Activated gamma-delta T cell treated with anti-CD3 and anti-CD28 coated beads, Interleukin-2, amount 50 U/mL, for 16 hours (primary cell): Measurements from ENCODE around the gene PANK2.
"Not testable (repeated sequence)": the region's sequence is repeated elsewhere in the genome, so short reads cannot be mapped to it uniquely, and the experiment has no call there.

Experiments
- DNase-seq: peaks from one replicate; pipeline ENCODE4 v3.0.0-alpha.2; 2020; ENCODE audit warnings: low read depth

PANK2 gene

DNA sequence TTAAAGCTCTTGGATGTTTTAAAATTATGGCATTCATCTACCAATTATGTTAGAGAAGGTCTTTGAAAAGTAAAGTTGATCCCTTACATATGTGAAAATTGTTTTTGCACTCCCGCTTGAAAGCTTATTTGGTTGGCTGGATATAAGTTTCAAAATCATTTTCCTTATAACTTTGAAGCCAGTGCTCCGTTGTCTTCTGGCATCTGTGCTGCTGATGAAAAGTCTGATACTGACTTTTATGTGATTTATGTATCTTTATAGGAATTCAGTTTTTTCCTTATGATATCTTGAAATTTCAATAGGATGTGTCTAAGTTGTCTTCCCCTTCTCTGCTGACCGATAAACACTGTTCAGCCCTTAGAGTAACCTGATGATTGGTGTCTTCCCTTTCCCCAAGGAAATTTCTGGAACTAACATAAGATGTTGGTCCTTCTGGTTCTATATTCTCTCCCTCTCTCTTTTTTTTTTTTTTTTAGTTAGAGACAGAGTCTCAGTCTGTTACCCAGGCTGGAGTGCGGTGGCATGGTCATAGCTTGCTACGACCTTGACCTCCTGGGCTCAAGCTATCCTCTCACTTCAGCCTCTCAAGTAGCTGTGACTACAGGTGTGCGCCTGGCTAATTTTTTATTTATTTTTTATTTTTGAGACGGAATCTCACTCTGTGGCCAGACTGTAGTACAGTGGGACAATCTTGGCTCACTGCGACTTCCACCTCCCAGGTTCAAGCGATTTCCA is 12.7 kb downstream of the PANK2 start:
- no peak for DNase-seq

DNA sequence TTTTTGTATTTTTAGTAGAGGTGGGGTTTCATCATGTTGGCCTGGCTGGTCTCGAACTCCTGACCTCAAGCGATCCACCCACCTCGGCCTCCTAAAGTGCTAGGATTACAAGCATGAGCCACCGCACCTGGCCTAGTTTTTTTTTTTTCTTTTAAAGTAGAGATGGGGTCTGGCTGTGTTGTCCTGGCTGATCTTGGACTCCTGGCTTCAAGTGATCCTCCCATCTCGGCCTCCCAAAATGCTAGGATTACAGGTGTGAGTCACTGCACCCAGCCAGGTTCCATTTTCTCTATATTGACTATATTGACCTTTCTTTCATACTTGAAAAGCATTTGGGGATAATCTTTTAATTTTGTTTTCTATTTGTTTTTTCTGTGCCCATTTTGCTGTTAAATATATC is 13.3 kb downstream of the PANK2 start:
- DNase-seq = no peak

GRCh38 chr20:3904224-3904623 is 15.0 kb downstream of the PANK2 start:
- DNase-seq = no peak

DNA sequence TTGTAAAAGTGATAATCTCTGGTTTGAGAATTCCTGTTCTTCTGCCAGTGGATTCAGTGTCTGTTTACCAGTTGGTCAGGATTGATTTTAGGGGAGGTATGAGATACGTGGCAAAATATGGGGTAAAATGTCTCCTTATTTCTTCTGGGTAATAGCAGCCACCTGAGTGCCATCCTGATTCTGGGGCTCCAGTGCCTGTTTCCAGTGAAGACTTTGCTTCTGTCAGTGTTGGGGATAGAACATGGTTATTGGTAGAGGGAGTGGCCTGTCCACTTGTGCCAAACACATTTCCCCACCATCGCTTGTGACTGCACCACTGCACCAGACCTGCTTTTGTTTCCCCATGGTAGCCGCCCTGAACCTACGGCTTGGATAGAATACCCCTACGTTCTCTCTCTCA is 15.7 kb downstream of the PANK2 start:
- DNase-seq = no peak

DNA sequence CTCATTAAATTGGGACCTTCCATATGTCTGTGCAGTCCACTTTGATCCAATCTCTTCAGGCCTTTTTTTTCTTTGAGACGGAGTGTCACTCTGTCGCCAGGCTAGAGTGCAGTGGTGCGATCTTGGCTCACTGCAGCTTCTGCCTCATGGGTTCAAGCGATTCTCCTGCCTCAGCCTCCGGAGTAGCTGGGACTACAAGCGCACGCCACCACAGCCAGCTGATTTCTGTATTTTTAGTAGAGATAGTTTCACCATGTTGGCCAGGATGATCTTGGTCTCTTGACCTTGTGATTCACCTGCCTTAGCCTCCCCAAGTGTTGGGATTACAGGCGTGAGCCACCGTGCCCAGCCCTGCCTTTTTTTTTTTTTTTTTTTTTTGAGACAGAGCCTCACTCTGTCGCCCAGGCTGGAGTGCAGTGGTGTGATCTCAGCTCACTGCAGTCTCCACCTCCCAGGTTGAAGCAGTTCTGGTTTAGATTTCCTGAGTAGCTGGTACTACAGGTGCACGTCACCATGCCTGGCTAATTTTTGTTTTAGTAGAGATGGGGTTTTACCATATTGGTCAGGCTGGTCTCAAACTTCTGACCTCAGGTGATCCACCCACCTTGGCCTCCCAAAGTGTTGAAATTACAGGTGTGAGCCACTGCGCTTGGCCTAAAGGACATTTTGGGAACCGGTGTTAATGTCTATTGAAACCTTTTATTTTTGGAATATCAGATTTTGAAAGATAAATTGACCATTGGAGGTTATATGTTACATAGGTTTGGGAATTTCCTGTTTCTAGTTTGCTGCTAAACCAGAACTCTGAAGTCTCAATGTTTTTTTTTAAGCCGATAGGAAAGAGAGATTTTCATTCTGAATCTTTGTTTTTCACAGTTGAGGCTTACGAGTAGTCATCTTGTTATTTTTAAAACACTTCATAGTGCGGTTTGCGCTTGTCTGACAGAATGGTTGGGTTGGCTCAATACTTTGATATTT is 17.8 kb downstream of the PANK2 start:
- DNase-seq = not testable (repeated sequence)

DNA sequence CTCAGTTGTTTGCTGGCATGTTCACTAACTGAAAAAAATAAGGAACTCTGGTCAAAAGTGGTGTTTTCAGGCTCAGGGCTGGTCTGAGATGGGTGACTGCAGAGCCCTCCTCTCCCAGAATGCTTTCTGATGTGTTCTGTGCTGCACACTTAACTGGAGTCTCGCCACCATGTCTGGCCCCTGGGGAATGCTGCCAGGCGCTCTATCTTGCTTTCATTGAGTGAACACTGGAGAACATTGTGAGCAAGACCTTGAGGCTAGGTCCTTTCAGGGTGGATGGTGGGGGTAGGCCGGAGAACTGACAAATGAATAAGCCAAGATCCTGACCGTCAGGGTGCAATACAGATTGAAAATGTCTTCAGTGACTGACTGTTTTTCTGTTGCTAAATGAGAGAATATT is 19.5 kb downstream of the PANK2 start:
- no peak for DNase-seq

- no peak for DNase-seq
Observed at GRCh38 chr20:3909952-3910366, 20.8 kb downstream of the PANK2 start.

DNA sequence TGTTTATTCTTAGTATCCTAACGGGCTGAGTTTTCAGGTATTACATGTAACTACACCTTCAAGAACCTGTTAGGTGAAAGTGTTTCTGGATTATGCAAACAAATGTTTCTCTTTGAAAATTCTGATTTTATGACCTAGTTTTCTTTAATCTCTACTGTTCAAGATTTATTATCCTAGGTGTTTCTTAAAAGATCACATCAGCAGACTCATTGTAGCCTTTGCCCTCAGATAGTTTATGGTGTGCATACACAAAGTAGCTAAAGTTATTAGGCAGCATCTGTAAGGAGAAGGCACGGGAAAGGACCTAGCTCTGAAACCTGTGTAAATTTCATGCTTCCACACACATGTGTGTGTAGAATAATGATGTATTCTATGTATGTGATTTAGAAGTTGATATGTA is 21.7 kb downstream of the PANK2 start:
- no peak for DNase-seq

DNA sequence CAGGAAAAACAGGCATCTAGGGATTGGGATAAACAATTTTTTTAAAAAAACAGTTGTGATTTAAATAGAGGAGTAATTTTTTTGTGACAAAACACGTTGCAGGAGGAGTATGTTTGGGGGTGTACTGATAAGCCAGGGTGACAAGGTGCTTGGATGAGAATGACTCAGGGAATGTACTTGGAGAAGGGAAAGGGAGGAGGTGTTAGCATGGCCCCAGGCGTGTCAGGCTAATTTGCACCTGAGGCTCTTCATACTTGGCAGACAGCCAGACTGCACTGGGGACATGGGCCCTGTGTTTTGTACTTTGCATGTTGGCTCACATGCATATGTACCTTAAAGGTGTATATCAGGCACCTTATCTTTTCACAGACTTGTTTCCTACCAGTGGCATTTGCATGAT is 22.8 kb downstream of the PANK2 start:
- DNase-seq = no peak

DNA sequence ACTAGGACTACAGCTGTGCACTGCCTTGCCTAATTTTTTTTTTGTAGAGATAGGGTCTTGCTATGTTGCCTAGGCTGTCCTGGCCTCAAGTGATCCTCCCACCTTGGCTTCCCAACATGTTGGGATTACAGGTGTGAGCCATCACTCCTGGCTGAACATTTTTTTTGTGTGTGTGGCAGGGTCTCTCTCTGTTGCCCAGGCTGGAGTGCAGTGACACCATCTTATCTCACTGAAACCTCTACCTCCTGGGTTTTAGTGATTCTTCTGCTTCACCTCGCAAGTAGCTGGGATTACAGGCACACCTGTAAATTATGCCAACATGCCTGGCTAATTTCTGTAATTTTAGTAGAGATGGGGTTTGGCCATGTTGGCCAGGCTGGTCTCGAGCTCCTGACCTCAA is 25.3 kb downstream of the PANK2 start:
- DNase-seq = no peak

DNA sequence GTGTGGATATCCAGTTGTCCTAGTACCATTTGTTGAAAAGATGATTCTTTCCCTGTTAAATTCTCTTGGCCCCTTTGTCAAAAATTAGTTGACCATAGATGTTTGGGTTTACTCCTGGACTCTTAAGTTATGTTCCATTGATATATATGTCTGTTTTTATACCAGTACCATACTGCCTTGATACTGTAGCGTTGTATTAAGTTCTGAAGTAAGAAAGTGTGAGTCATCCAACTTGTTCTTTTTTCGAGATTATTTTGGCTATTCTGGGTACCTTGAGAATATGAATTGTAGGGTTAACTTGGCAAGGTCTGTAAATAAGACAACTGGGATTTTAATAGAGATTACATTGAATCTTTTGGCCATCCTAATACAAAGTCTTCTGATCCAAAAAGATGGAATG is 26.5 kb downstream of the PANK2 start:
- no peak for DNase-seq

- DNase-seq = no peak
Observed at GRCh38 chr20:3916364-3916763, 27.2 kb downstream of the PANK2 start.

GRCh38 chr20:3919352-3919751 is 30.2 kb downstream of the PANK2 start:
- DNase-seq = no peak

DNA sequence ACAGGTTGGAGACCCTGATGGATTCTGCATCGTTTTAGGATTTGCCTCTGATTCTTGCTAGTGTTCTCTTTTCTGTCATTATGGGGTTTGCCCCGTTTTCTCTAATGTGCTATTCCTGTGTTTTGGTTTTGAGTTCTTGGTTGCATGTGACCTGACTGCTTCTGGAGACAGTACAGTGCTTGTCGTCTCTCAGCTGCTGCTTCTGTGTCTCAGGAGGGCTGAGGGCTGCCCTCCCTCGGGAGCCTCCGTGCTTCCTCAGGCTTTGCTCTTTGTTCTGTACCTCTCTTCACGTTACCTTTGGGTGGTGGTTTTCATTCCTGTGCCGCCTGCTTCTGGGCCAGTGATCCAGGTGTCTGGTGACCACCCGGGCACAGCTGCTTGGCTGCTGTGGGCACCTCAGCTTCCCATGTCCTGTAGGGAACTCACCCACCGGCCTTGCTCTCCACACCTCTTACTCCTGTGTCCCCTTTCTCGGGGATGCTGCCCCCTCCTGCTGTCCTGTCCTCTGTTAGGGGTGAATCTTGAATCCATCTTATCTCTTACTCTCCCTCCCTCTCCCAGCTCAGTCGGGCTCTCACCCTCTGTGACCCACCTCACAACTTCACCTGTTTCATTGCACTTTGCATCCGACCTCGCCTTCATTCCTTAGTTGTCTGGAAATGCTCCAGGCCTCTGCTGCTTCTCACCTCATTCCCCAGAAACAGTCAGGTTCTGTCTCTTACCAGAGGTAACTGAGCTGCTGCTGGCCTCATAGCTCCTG is 33.2 kb downstream of the PANK2 start:
- DNase-seq = no peak

DNA sequence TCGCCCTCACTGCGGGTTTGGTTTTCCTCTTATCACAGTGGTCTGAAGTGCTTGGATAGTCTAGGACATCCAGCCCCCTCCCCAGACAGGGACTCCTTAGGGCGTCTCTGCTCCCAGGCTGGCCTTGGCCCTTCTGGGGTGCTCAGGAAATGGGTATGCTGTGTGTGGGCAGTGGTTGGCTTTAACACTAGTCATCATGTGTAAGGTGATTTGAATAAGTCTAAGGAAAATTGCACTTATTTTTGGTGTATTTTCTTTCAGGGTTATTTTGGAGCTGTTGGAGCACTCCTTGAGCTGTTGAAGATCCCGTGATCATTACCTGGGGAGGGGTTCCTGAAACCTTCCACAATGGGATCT is 33.8 kb downstream of the PANK2 start:
- no peak for DNase-seq

- DNase-seq = no peak
Observed at GRCh38 chr20:3923818-3924217, 34.6 kb downstream of the PANK2 start.

- DNase-seq = no peak
Observed at GRCh38 chr20:3924304-3925112, 35.3 kb downstream of the PANK2 start.

- no peak for DNase-seq
Observed at GRCh38 chr20:3925113-3925695, 36.0 kb downstream of the PANK2 start.

DNA sequence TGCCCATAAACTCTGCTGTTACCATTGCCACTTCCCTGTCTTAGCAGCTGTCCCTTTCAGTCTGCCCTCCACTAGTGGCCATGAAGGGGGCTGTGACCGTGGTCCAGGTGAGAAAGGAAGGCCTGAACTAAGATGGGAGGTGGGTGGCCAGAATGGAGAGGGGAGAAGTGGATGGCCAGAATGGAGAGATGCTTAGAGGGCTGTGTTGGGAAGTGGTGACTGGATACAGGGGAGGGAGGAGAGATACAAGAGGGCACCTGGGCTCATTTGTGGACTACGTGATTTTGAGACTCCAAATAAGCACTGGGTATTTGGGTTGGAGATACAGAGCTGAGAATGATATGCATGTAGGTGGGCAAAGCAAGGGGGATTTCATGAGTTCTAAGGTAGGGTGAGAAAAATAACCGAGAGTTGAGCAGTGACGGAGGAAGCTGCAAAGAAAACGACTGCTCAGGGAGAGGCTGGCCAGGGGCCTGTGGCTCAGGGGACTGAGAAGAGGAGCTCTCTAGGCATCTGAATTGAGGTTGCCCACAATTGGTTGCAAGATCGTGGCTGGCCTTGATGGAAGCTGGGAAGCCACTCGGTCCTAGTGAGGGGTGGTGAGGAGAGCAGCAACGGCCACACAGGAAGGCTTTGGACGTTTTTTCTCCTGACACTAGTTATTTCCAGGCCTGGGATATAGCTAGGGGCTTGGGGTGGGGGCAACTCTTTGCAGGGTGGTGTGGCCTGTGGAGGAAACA is 36.9 kb downstream of the PANK2 start:
- no peak for DNase-seq

DNA sequence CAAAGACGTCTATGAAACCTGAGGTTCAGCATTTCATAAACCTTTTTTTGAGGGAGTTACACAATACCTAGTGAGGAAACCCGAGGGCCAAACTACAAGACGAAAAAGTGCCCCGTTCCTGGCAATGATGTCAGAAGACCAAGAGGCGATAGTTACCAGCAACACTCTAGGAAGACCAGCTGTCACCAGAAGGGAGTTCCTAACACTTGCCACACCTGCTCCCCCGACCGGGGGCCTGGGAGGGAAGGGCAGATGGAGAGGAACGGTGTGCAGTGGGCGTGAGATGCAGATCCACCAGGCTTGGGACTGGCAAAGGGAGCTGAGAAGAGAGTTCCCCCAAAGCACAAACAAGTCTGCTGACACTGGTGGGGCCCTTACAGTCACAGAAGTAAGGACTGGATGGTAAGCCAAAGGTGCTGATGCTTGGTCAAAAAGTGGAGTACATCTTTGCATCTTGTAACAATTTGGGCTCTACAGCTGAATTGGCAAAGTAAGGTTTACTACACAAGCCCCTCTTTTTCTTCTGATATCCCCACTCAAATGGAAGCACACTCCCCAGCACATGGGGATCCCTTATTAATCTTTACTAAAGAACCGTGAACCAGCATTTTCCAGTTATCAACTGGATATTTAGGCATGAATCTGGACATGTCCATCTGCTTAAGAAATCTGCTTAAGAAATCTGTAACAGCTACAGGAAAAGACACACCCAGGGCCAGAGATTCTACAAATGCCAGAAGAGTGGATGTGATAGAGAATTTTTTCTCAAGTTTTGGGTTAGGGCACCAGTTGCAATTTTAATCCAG is 38.5 kb downstream of the PANK2 start:
- DNase-seq = no peak
